Measurements from ENCODE around the gene GNGT1.

GRCh38 chr7:93923942-93924341 lies 17.6 kb downstream of the GNGT1 start:
- TF ChIP-seq CTCF (IDR thresholded peaks at IDR 0.05): no peak
- TF ChIP-seq POLR2A (IDR thresholded peaks at IDR 0.05): no peak
